Measurements from ENCODE around the gene BRME1.

Gene BRME1

DNA sequence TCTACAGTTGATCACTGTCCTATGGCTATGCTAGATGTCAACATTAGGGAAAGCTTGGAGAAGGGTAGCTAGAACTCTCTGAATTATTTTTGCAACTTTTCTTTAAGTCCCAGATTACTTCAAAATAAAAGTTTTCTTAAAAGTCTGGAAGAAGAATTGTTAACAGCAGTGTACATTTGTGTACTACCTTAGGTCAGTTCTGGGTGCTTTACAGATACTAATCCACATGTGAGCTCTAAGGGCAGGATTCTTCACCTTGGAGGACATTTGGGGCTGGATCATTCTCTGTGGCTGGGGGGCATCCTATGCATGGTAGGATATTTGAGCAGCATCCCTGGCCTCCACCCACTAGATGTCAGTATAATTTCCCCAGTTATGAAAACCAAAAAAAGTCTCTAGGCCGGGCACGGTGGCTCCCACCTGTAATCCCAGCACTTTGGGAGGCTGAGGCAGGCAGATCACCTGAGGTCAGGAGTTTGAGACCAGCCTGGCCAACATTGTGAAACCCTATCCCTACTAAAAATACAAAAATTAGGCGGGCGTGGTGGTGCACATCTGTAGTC is 2.8 kb downstream of the BRME1 start:
- Histone ChIP-seq H3K4me3 (ENCODE audit: insufficient read depth, low read length, poor library complexity, severe bottlenecking) (no peak overlapping the region), H4K20me1 (ENCODE audit: low read depth, low read length) (no peaks in the 10 kb centered on the region), H3K27ac (ENCODE audit: low read depth, low read length) (no peak overlapping the region), H2AFZ (ENCODE audit: low read depth, low read length, severe bottlenecking) (peak overlapping the region; percentile 62), H3K27me3 (ENCODE audit: low read length) (no peaks in the 10 kb centered on the region), H3F3A (ENCODE audit: insufficient read depth) (0 out of 2 replicates have a peak, but pooled peaks cover 3% of the 10 kb centered on the region), H3K9me3 (ENCODE audit: insufficient read depth, low read length) (no peaks in the 10 kb centered on the region), H3K36me3 (ENCODE audit: low read length) (no peaks in the 10 kb centered on the region), H3K9ac (ENCODE audit: low read length) (no peak overlapping the region), H3K79me2 (ENCODE audit: insufficient read depth, low read length) (peaks cover 4% of the 10 kb centered on the region), H3K4me2 (ENCODE audit: low read depth, low read length, poor library complexity, severe bottlenecking) (no peak overlapping the region), H3K9me2 (replicated peaks; ENCODE audit: insufficient read depth, low read length) (no peaks in the 10 kb centered on the region)
- no peak for TF ChIP-seq EZH2phosphoT487 (conservative IDR thresholded peaks at IDR 0.05; ENCODE audit: low read length)
- TF ChIP-seq CTCF (IDR thresholded peaks at IDR 0.05; ENCODE audit: insufficient read depth, low read length, poor library complexity, severe bottlenecking): peak; percentile 41

DNA sequence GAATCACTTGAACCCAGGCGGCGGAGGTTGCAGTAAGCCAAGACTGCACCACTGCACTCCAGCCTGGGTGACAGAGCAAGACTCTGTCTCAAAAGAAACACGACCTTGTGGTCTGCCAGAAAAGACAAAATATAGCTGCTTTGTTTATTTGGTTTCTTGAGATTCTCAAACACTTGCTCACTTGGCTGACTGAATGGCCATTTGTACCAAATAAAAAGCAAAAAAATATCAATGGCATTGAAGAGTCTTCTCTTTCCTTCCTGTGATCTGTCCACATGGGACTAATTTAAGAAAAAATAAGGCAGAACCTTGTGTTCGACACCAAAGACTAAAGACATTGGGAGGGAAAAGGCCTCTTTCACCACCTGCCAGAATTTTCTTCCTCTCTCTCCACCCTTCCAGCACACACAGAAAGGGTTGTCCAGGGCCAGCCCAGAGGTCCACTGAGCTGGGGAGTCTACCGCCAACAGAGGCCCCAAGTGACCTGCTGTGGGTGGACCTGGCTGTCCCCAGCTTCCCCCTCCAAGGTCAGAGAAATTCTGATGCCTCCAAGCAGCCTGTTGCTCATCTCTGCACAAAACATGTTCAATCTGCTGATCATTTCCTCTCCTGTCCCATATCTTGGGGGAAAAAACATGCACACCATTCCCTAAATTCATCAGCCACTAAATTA is 5.9 kb downstream of the BRME1 start:
- Histone ChIP-seq H3K9ac (ENCODE audit: low read length) (peak overlapping the region; percentile 17; the same call in 1 of the 2 replicates), H4K20me1 (ENCODE audit: low read depth, low read length) (no peaks in the 10 kb centered on the region), H3K9me2 (replicated peaks; ENCODE audit: insufficient read depth, low read length) (no peaks in the 10 kb centered on the region), H3K27ac (ENCODE audit: low read depth, low read length) (no peak overlapping the region), H3K4me2 (ENCODE audit: low read depth, low read length, poor library complexity, severe bottlenecking) (no peak overlapping the region), H2AFZ (ENCODE audit: low read depth, low read length, severe bottlenecking) (no peak overlapping the region), H3K9me3 (ENCODE audit: insufficient read depth, low read length) (no peaks in the 10 kb centered on the region), H3K36me3 (ENCODE audit: low read length) (no peaks in the 10 kb centered on the region), H3K27me3 (ENCODE audit: low read length) (no peaks in the 10 kb centered on the region), H3K4me3 (ENCODE audit: insufficient read depth, low read length, poor library complexity, severe bottlenecking) (no peak overlapping the region), H3F3A (ENCODE audit: insufficient read depth) (no peaks in the 10 kb centered on the region), H3K79me2 (ENCODE audit: insufficient read depth, low read length) (no peaks in the 10 kb centered on the region)
- TF ChIP-seq CTCF (IDR thresholded peaks at IDR 0.05; ENCODE audit: insufficient read depth, low read length, poor library complexity, severe bottlenecking) (no peak), EZH2phosphoT487 (conservative IDR thresholded peaks at IDR 0.05; ENCODE audit: low read length) (no peak)

DNA sequence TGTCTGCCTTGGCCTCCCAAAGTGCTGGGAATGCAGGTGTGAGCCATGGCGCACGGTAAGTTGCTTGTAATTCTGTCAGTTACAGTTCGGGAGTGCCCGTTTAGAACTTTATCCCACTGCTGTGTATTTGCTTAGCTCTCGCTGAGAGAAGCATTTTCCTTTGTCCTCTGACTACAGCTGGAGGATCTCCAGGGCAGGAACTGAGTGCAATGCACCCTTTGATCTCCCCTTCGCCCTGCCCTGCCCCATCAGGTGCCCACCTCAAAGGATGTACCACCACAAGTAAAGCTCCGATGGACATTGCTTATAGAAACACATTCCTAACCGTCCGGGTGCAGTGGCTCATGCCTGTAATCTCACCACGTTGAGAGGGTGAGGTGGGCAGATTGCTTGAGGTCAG is 6.5 kb downstream of the BRME1 start:
- H3K4me2 ChIP-seq (ENCODE audit: low read depth, low read length, poor library complexity, severe bottlenecking): no peak overlapping the region
- no peaks in the 10 kb centered on the region for H3K9me3 ChIP-seq (ENCODE audit: insufficient read depth, low read length)
- H3K27ac ChIP-seq (ENCODE audit: low read depth, low read length): no peak overlapping the region
- no peaks in the 10 kb centered on the region for H3K79me2 ChIP-seq (ENCODE audit: insufficient read depth, low read length)
- H3K27me3 ChIP-seq (ENCODE audit: low read length): no peaks in the 10 kb centered on the region
- H3K9me2 ChIP-seq (replicated peaks; ENCODE audit: insufficient read depth, low read length): no peaks in the 10 kb centered on the region
- no peaks in the 10 kb centered on the region for H3K36me3 ChIP-seq (ENCODE audit: low read length)
- no peak overlapping the region for H3K9ac ChIP-seq (ENCODE audit: low read length)
- H4K20me1 ChIP-seq (ENCODE audit: low read depth, low read length): no peaks in the 10 kb centered on the region
- no peak overlapping the region for H2AFZ ChIP-seq (ENCODE audit: low read depth, low read length, severe bottlenecking)
- TF ChIP-seq EZH2phosphoT487 (conservative IDR thresholded peaks at IDR 0.05; ENCODE audit: low read length) (no peak), CTCF (IDR thresholded peaks at IDR 0.05; ENCODE audit: insufficient read depth, low read length, poor library complexity, severe bottlenecking) (no peak)
- H3F3A ChIP-seq (ENCODE audit: insufficient read depth): no peaks in the 10 kb centered on the region
- no peak overlapping the region for H3K4me3 ChIP-seq (ENCODE audit: insufficient read depth, low read length, poor library complexity, severe bottlenecking)
